GM18858 (cell line): ENCODE measurements around the gene PCDHA13.
"Not testable (repeated sequence)": the region's sequence is repeated elsewhere in the genome, so short reads cannot be mapped to it uniquely, and the experiment has no call there.

Source experiments
- ATAC-seq: cut with Tn5 transposase; IDR thresholded peaks from one replicate; pipeline ENCODE4 v1.9.1; 2021; ENCODE audit not compliant: unreplicated experiment

PCDHA13 gene

DNA sequence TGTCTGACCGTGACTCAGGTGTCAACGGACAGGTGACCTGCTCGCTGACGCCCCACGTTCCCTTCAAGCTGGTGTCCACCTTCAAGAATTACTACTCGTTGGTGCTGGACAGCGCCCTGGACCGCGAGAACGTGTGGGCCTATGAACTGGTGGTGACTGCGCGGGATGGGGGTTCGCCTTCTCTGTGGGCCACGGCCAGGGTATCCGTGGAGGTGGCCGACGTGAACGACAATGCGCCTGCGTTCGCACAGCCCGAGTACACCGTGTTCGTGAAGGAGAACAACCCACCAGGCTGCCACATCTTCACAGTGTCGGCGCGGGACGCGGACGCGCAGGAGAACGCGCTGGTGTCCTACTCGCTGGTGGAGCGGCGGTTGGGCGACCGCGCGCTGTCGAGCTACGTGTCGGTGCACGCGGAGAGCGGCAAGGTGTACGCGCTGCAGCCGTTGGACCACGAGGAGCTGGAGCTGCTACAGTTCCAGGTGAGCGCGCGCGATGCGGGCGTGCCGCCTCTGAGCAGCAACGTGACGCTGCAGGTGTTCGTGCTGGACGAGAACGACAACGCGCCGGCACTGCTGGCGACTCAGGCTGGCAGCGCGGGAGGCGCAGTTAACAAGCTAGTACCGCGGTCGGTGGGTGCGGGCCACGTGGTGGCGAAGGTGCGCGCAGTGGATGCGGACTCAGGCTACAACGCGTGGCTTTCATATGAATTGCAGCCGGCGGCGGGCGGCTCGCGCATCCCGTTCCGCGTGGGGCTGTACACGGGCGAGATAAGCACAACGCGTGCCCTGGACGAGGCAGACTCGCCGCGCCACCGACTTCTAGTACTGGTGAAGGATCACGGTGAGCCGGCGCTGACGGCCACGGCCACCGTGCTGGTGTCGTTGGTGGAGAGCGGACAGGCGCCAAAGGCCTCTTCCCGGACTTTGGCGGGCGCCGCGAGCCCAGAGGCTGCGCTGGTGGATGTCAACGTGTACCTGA lies 11.4 kb upstream of the PCDHA13 start:
- ATAC-seq: no peak

DNA sequence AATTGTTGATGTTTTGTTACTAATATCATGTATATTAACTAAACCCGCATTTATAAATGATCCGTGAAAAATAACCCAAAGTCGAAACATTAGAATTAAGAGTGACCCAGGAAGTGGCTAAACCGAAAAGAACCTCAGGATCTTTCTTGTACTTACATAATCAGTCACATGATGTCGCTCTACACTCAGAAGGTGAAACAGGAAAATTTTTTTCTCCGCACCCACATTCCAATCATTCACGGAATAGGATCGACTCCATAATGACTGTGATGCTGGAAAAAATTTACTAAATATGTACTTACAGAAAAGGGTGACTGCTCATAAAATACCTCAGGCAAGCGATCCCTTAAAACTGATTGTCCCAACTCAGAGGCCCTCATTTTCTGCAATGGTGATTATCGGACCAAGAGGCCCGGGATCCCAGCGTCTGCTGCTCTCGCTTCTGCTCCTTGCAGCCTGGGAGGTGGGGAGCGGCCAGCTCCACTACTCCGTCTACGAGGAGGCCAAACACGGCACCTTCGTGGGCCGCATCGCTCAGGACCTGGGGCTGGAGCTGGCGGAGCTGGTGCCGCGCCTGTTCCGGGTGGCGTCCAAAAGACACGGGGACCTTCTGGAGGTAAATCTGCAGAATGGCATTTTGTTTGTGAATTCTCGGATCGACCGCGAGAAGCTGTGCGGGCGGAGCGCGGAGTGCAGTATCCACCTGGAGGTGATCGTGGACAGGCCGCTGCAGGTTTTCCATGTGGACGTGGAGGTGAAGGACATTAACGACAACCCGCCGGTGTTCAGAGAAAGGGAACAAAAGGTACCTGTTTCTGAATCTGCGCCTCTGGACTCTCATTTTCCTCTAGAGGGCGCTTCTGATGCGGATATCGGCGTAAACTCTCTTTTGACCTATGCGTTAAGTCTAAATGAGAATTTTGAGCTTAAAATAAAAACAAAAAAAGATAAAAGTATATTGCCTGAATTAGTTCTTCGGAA lies 6.5 kb upstream of the PCDHA13 start, which contains the start of gene PCDHA12:
Gene PCDHA12, plus strand, starts transcription at position 224 of the 981 bp plus-strand sequence. Its CDS starts 165 bp downstream, at position 389.
- no peak for ATAC-seq

DNA sequence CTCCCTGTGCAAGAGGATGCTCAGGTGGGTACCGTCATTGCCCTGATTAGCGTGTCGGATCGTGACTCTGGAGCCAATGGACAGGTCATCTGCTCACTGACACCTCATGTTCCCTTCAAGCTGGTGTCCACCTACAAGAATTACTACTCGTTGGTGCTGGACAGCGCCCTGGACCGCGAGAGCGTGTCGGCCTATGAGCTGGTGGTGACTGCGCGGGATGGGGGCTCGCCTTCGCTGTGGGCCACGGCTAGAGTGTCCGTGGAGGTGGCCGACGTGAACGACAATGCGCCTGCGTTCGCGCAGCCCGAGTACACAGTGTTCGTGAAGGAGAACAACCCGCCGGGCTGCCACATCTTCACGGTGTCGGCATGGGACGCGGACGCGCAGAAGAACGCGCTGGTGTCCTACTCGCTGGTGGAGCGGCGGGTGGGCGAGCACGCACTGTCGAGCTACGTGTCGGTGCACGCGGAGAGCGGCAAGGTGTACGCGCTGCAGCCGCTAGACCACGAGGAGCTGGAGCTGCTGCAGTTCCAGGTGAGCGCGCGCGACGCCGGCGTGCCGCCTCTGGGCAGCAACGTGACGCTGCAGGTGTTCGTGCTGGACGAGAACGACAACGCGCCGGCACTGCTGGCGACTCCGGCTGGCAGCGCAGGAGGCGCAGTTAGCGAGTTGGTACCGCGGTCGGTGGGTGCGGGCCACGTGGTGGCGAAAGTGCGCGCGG lies 5.2 kb upstream of the PCDHA13 start:
- ATAC-seq: not testable (repeated sequence)

DNA sequence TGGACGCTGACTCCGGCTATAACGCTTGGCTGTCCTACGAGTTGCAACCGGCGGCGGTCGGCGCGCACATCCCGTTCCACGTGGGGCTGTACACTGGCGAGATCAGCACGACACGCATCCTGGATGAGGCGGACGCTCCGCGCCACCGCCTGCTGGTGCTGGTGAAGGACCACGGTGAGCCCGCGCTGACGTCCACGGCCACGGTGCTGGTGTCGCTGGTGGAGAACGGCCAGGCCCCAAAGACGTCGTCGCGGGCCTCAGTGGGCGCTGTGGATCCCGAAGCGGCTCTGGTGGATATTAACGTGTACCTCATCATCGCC lies 4.7 kb upstream of the PCDHA13 start:
- no peak for ATAC-seq

DNA sequence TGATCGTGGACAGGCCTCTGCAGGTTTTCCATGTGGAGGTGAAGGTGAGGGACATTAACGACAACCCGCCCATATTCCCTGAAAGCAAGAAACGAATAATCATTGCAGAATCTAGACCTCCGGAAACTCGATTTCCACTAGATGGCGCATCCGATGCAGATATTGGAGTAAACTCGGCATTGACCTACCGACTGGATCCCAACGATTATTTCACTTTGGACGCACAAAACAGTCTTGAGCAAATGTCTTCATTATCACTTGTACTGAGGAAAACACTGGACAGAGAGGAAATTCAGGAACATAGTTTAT lies 621 bp downstream of the PCDHA13 start:
- no peak for ATAC-seq

DNA sequence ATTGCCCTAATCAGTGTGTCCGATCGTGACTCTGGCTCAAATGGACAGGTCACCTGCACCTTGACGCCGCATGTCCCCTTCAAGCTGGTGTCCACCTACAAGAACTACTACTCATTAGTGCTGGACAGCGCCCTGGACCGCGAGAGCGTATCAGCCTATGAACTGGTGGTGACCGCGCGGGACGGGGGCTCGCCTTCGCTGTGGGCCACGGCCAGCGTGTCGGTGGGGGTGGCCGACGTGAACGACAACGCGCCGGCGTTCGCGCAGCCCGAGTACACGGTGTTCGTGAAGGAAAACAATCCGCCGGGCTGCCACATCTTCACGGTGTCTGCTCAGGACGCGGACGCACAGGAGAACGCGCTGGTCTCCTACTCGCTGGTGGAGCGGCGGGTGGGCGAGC lies 1.4 kb downstream of the PCDHA13 start:
- no peak for ATAC-seq

DNA sequence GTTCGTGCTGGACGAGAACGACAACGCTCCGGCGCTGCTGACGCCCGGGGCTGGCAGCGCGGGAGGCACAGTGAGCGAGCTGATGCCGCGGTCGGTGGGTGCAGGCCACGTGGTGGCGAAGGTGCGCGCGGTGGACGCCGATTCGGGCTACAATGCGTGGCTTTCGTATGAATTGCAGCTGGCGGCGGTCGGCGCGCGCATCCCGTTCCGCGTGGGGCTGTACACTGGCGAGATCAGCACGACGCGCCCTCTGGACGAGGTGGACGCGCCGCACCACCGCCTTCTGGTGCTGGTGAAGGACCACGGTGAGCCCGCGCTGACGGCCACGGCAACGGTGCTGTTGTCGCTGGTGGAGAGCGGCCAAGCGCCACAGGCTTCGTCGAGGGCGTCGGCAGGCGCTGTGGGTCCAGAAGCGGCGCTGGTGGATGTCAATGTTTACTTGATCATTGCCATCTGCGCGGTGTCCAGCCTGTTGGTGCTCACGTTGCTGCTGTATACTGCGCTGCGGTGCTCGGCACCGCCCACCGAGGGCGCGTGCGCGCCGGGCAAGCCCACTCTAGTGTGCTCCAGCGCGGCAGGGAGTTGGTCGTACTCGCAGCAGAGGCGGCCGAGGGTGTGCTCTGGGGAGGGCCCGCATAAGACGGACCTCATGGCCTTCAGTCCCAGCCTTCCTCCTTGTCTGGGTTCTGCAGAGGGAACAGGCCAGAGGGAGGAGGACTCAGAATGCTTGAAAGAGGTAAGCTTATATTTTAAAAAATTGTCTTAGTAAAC lies 2.2 kb downstream of the PCDHA13 start:
- no peak for ATAC-seq

DNA sequence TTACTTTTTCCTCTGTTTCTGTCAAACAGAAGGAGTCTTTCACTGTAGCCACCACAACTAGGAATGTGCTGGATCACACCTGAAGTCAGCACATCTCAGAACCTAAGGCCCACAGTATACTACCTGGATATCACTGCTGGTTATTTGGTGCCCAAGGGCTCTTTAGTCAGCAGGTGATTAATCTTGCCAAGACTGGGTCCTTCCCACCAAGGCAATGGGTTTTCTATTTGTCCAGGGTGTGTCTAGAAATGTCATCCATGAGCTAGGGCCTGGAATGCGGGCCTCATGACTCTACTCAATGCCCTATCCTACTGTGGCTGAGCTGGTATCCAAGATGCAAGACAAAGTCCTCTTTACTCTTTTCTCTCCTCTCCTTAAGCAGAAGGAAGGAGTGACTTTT lies 34.4 kb downstream of the PCDHA13 start:
- ATAC-seq: no peak

DNA sequence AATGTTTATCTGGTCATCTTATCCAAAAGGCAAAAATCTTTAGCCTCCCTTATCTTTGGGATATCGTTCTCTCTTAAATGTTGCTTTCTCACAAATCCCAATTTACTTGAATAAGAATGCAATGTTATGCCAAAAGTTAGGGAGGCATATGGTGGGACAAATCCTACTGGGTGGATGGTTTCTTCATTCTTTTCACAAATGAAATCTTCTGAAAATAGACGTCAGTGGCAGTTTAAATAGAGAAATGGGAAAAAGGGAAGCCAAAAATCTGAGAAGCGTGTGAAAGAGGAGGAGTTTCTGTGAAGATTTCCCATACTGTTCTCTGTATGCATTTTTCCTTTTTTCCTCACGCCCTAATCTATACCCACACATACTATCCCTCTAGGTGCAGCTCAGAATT lies 41.7 kb downstream of the PCDHA13 start:
- ATAC-seq: no peak

DNA sequence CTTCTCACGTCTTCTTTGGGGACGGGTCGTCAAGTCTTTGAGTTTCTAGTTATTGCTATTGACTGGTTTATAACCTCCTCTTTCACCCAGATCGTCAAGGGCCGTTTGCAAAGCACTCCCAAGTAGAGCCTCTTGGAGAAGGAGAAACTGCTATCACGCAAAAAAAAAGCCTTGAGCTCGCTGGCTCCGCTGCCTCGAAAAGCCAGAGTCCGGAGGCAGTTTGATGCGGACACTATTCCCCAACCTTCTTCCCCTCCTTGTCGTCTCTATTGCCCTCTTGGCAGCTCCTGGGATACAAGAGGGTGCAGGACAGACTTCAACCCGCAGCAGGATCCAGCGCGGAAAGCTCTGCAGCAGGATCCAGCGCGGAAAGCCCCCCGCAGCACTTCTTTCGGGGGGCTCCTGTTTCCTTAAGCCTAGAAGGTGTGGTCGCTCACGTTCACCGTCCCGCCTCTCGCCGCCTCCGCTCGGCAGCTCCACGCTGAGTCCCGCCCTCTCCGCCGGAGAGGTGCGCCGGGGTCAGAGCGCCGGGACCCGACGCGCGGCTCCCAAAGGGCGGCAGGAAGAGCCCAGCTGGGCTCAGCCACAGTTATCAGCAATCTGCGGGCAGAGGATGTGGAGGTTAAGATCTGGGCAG lies 44.0 kb downstream of the PCDHA13 start, which contains the start of gene PCDHAC1:
Gene PCDHAC1, plus strand, starts transcription at position 494 of the 637 bp plus-strand sequence. CDS start 594 bp downstream, outside the sequence.
- ATAC-seq: no peak

DNA sequence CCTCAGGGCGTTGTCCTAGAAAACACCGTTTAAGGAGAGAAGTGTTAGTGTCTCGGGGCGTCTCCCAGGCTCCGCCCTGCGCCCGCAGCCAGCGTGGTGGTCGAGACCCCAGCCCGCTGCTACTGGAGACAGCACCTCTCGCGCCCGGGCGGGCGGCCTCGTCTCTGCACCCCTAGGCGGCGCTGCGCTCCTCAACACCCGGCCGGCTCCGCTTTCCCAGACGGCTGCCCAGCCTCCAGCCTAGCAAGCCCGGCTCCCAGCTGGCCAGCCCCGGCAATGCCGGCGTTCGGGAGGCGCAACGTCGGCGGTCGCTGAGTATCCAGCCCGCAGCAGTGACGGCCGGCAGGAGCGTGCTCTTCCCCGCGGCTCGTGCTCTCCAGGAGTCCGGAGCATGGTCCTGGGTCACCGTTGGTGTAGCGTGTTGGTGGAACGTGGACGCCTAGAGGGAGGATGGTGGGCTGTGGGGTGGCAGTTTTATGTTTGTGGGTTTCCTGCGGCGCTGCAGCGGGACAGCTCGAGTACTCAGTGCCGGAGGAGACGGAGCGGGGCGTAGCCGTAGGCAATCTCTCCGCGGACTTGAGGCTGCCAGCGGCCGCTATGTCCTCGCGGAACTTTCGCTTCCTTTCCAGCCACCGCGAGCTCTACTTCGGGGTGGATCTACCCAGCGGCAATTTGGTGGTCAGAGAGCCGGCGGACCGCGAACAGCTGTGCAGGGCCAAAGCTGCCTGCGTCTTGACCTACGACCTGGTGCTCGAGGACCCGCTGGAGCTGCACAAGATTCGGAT lies 44.7 kb downstream of the PCDHA13 start:
- no peak for ATAC-seq

DNA sequence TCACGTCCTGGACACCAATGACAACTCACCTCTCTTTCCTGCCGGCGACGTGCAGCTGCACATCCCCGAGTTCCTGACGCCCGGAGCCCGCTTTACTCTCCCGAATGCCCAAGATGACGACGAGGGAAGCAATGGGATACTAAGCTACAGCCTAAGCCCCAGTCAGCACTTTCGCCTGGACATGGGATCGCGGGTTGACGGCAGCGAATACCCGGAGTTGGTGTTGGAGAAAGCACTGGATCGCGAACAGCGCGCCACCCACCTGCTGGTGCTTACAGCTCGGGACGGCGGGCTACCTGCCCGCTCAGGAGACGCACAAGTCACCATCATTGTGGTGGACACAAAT lies 45.3 kb downstream of the PCDHA13 start:
- ATAC-seq: no peak
